Measurements from ENCODE around the gene MTSS2.

DNA sequence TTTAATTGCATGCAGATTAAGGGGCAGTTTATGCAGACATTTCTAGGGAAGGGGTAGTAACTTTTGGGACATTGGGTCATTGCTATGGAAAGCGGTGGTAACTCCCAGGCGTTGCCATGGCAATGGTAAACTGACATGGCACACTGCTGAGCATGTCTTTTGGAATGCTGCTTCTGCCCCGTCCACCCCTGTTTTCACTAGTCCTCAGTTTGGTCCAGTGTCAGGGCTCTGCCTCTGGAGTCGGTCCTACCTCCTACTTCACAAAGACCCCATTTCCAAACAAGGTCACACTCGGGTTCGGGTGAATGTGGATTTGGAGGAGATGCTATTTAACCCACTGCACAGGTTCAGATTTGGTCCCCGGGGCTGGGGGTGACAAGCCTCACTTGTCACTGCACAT lies 36.6 kb downstream of the MTSS2 start:
- TF ChIP-seq ELF4 (IDR thresholded peaks at IDR 0.05) (no peak), FOXA1 (IDR thresholded peaks at IDR 0.05) (no peak), TARDBP (IDR thresholded peaks at IDR 0.05) (no peak), FOXM1 (IDR thresholded peaks at IDR 0.05; ENCODE audit: borderline replicate concordance) (no peak)
- TF ChIP-seq, protein P1, sequence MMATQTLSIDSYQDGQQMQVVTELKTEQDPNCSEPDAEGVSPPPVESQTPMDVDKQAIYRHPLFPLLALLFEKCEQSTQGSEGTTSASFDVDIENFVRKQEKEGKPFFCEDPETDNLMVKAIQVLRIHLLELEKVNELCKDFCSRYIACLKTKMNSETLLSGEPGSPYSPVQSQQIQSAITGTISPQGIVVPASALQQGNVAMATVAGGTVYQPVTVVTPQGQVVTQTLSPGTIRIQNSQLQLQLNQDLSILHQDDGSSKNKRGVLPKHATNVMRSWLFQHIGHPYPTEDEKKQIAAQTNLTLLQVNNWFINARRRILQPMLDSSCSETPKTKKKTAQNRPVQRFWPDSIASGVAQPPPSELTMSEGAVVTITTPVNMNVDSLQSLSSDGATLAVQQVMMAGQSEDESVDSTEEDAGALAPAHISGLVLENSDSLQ (IDR thresholded peaks at IDR 0.05) = no peak

All from HEK293T (cell line).